Measurements from ENCODE around the gene FAM20A. TPM values are rescaled to one million over a fixed set of nuclear protein-coding genes. Genes with fewer than 3 reads are reported as not detected.

The FAM20A gene
- total and polyA plus RNA-seq, 9 of the 15 experiments (the other 6 are each of a cell fraction or from before 2014, with no cell fraction given) = 0.07 TPM; not detected in 8

- TF ChIP-seq HLTF (IDR thresholded peaks at IDR 0.05) = no peak
- no peak for TF ChIP-seq ZNF316 (IDR thresholded peaks at IDR 0.05)
- no peak for TF ChIP-seq PHF21A (IDR thresholded peaks at IDR 0.05; ENCODE audit: borderline replicate concordance, low read depth)
- TF ChIP-seq KLF16 (IDR thresholded peaks at IDR 0.05) = no peak
- TF ChIP-seq POLR2H (tag; IDR thresholded peaks at IDR 0.05; ENCODE audit: low read depth) = no peak
- no peak for TF ChIP-seq FOXP4 (CRISPR knock-in tag; IDR thresholded peaks at IDR 0.05; ENCODE audit: borderline replicate concordance)
- TF ChIP-seq ZNF511 (CRISPR knock-in tag; IDR thresholded peaks at IDR 0.05) = no peak
- no peak; a peak in 1 of 4 replicates for TF ChIP-seq KDM4B (IDR thresholded peaks at IDR 0.05; ENCODE audit: borderline replicate concordance in 2 of 2, low read depth in 1 of 2)
- TF ChIP-seq DDX20 (tag; IDR thresholded peaks at IDR 0.05; ENCODE audit: low read depth) = no peak
- peak; percentile 87 for TF ChIP-seq CCNT2 (IDR thresholded peaks at IDR 0.05; ENCODE audit: borderline replicate concordance, extremely low read depth, insufficient read length, low read depth, low read length)
- no peak for TF ChIP-seq MYC (IDR thresholded peaks at IDR 0.05; ENCODE audit: low read depth, low read length)
- TF ChIP-seq MYC (CRISPR knock-in tag; IDR thresholded peaks at IDR 0.05; ENCODE audit: borderline replicate concordance, low read depth) = no peak
- TF ChIP-seq NCOR1 (IDR thresholded peaks at IDR 0.05) = no peak
- no peak for TF ChIP-seq SREBF2 (CRISPR knock-in tag; IDR thresholded peaks at IDR 0.05)
- no peak for TF ChIP-seq HDAC8 (tag; IDR thresholded peaks at IDR 0.05)
- TF ChIP-seq RBM15 (IDR thresholded peaks at IDR 0.05; ENCODE audit: insufficient read depth, low read length) = no peak
- TF ChIP-seq, protein P1, sequence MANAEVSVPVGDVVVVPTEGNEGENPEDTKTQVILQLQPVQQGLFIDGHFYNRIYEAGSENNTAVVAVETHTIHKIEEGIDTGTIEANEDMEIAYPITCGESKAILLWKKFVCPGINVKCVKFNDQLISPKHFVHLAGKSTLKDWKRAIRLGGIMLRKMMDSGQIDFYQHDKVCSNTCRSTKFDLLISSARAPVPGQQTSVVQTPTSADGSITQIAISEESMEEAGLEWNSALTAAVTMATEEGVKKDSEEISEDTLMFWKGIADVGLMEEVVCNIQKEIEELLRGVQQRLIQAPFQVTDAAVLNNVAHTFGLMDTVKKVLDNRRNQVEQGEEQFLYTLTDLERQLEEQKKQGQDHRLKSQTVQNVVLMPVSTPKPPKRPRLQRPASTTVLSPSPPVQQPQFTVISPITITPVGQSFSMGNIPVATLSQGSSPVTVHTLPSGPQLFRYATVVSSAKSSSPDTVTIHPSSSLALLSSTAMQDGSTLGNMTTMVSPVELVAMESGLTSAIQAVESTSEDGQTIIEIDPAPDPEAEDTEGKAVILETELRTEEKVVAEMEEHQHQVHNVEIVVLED (CRISPR knock-in tag; IDR thresholded peaks at IDR 0.05) = no peak
- no peak for TF ChIP-seq JUNB (CRISPR knock-in tag; conservative IDR thresholded peaks at IDR 0.05)
- TF ChIP-seq PHTF2 (CRISPR knock-in tag; IDR thresholded peaks at IDR 0.05) = no peak
- TF ChIP-seq SRSF7 (optimal IDR thresholded peaks at IDR 0.05; ENCODE audit: low read depth, low read length) = no peak
- TF ChIP-seq, protein P2, sequence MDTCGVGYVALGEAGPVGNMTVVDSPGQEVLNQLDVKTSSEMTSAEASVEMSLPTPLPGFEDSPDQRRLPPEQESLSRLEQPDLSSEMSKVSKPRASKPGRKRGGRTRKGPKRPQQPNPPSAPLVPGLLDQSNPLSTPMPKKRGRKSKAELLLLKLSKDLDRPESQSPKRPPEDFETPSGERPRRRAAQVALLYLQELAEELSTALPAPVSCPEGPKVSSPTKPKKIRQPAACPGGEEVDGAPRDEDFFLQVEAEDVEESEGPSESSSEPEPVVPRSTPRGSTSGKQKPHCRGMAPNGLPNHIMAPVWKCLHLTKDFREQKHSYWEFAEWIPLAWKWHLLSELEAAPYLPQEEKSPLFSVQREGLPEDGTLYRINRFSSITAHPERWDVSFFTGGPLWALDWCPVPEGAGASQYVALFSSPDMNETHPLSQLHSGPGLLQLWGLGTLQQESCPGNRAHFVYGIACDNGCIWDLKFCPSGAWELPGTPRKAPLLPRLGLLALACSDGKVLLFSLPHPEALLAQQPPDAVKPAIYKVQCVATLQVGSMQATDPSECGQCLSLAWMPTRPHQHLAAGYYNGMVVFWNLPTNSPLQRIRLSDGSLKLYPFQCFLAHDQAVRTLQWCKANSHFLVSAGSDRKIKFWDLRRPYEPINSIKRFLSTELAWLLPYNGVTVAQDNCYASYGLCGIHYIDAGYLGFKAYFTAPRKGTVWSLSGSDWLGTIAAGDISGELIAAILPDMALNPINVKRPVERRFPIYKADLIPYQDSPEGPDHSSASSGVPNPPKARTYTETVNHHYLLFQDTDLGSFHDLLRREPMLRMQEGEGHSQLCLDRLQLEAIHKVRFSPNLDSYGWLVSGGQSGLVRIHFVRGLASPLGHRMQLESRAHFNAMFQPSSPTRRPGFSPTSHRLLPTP (IDR thresholded peaks at IDR 0.05; ENCODE audit: borderline replicate concordance, extremely low read depth, insufficient read length) = no peak
- no peak for TF ChIP-seq CC2D1A (IDR thresholded peaks at IDR 0.05)
Measured at GRCh38 chr17:68512247-68512959, 88.8 kb downstream of the FAM20A start, which contains the start of gene PRKAR1A (continued).

Measured in K562 (cell line).